Caco-2 (cell line): ENCODE results near the gene EBNA1BP2. TPM values are rescaled to one million over a fixed set of nuclear protein-coding genes. Genes with fewer than 3 reads are reported as not detected.

Experiments used
- BruUV-seq: library from RNA; stranded (reverse); fragments of 400-500 nt; replicated peaks from 2 replicates; lab custom pipeline; 2021; lab: Mats Ljungman, UMichigan
- CTCF ChIA-PET: fragments of 300-600 bp; sonication (Branson Sonifier 250); formaldehyde crosslinking; loops from one replicate; lab custom pipeline; 2022; ENCODE audit warnings: antibody characterized with exemption; lab: Charles Lee
- POLR2A ChIA-PET: fragments of 300-600 bp; sonication (Branson Sonifier 250); formaldehyde crosslinking; loops from one replicate; lab custom pipeline; 2022; ENCODE audit warnings: antibody characterized with exemption; lab: Charles Lee
- DNase-seq, 2 experiments: peaks; one replicate each; pipeline versions ENCODE4 v3.0.0 to v3.0.0-alpha.2; 2020 to 2022
- H3K27me3 ChIP-seq: replicated peaks from 2 replicates; pipeline ENCODE4 v1.6.0; 2011; ENCODE audit warnings: low read length; ENCODE audit not compliant: control insufficient read depth, insufficient read depth
- H3K36me3 ChIP-seq: 2 replicates; pipeline ENCODE4 v1.5.1; 2011; ENCODE audit warnings: low read length; ENCODE audit not compliant: control insufficient read depth, insufficient read depth
- H3K4me1 ChIP-seq: fragments of 250-450 bp; sonication (Bioruptor Pico); 2 replicates; pipeline ENCODE4 v1.5.1; 2020; ENCODE audit warnings: mild to moderate bottlenecking
- H3K4me3 ChIP-seq: 2 replicates; pipeline ENCODE4 v1.5.1; 2011; ENCODE audit warnings: low read depth, mild to moderate bottlenecking, control low read depth, low read length
- H3K9me3 ChIP-seq: fragments of 250-450 bp; sonication (Bioruptor Pico); 2 replicates; pipeline ENCODE4 v1.5.1; 2020; ENCODE audit warnings: mild to moderate bottlenecking, moderate library complexity
- H3K27ac Mint-ChIP-seq: one replicate; pipeline ENCODE4 v1.8.0; 2022; ENCODE audit warnings: mixed read lengths; ENCODE audit not compliant: unreplicated experiment
- H3K27me3 Mint-ChIP-seq: one replicate; pipeline ENCODE4 v1.8.0; 2022; ENCODE audit warnings: mixed read lengths; ENCODE audit not compliant: insufficient read depth, unreplicated experiment
- H3K36me3 Mint-ChIP-seq: one replicate; pipeline ENCODE4 v1.8.0; 2022; ENCODE audit warnings: mild to moderate bottlenecking, mixed read lengths; ENCODE audit not compliant: insufficient read depth, unreplicated experiment
- H3K4me1 Mint-ChIP-seq: one replicate; pipeline ENCODE4 v1.8.0; 2022; ENCODE audit warnings: low read depth, mixed read lengths; ENCODE audit not compliant: unreplicated experiment
- H3K4me3 Mint-ChIP-seq: one replicate; pipeline ENCODE4 v1.8.0; 2022; ENCODE audit warnings: mild to moderate bottlenecking, moderate library complexity, mixed read lengths; ENCODE audit not compliant: unreplicated experiment
- H3K9me3 Mint-ChIP-seq: one replicate; pipeline ENCODE4 v1.8.0; 2022; ENCODE audit warnings: mixed read lengths; ENCODE audit not compliant: unreplicated experiment
- intact Hi-C: fragments of 100-400 bp; cut with micrococcal nuclease; formaldehyde crosslinking; loops from one replicate; pipeline ENCODE4 v1.10.0; 2022; ENCODE audit not compliant: unreplicated experiment
- total RNA-seq: library from RNA; stranded (reverse); gene quantifications from 2 replicates; pipeline ENCODE4 v1.2.3, GENCODE V29; 2022
- TF ChIP-seq, protein P1 (sequence below), 2 experiments: fragments of 200-600 bp in 1 of 2; IDR thresholded peaks; 1 replicate in 1 of 2; 2 replicates in 1 of 2; pipeline versions ENCODE4 v1.5.1 to v1.8.0; 2011 to 2022; ENCODE audit warnings: antibody characterized with exemption in 1 of 2, control low read depth in 1 of 2, inconsistent platforms in 1 of 2, low read depth in 1 of 2, low read length in 1 of 2, mild to moderate bottlenecking in 1 of 2, moderate library complexity in 1 of 2; ENCODE audit not compliant: insufficient read depth in 1 of 2, severe bottlenecking in 1 of 2, unreplicated experiment in 1 of 2

The EBNA1BP2 gene
- total RNA-seq, 1 experiment from 2014 or later: 56.3 TPM

DNA sequence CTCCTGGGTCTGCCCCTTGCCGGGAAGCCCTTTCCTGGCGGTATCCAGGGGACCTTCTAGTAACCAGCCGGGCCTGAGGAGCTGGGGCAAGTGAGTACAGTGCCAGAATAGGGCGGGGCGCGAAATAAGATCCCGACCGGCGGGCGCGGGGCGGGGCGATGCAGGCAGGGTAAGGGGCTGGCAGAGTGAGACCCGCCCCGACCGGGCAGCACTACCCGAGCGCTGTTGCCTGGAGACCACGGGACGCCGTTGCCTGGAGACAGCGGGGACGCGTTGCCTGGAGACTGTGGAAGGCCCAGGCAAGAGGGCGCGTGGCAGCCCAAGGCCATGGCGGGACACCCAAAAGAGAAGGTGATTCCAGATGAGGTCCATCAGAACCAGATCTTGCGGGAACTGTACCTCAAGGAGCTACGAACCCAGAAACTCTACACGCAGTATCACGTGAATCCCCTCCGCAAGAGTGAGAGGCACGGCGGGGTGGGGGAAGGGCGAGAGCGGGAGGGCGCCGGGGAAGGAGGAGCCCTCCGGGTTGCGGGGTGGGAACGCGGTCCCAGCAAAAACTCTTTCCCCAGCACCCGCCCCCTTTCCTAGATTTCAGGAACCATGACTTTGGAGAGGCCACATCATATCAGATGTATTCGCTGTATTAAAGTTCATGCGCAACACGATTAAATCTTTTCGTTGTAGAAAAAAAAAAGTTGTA lies 24.3 kb downstream of the EBNA1BP2 start:
- DNase-seq: peak; percentile 37 to 40
- H3K4me3 ChIP-seq: no peak overlapping the region
- CTCF ChIA-PET: no interaction called here
- H3K4me3 Mint-ChIP-seq: no peak overlapping the region
- no peaks in the 10 kb centered on the region for H3K4me1 ChIP-seq
- H3K27me3 ChIP-seq: no peaks in the 10 kb centered on the region
- TF ChIP-seq, protein P1, sequence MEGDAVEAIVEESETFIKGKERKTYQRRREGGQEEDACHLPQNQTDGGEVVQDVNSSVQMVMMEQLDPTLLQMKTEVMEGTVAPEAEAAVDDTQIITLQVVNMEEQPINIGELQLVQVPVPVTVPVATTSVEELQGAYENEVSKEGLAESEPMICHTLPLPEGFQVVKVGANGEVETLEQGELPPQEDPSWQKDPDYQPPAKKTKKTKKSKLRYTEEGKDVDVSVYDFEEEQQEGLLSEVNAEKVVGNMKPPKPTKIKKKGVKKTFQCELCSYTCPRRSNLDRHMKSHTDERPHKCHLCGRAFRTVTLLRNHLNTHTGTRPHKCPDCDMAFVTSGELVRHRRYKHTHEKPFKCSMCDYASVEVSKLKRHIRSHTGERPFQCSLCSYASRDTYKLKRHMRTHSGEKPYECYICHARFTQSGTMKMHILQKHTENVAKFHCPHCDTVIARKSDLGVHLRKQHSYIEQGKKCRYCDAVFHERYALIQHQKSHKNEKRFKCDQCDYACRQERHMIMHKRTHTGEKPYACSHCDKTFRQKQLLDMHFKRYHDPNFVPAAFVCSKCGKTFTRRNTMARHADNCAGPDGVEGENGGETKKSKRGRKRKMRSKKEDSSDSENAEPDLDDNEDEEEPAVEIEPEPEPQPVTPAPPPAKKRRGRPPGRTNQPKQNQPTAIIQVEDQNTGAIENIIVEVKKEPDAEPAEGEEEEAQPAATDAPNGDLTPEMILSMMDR (IDR thresholded peaks at IDR 0.05; ENCODE audit: insufficient read depth in 1 of 2, low read depth in 1 of 2, low read length in 1 of 2, severe bottlenecking in 1 of 2, unreplicated experiment in 1 of 2): no peak
- no peaks in the 10 kb centered on the region; the same call in 1 of the 2 replicates for H3K36me3 ChIP-seq
- BruUV-seq: no TSS peak
- no peaks in the 10 kb centered on the region for H3K9me3 ChIP-seq
- H3K4me1 Mint-ChIP-seq: peaks cover 7% of the 10 kb centered on the region
- POLR2A ChIA-PET: no interaction called here
- intact Hi-C loops: no loop called here
- H3K27me3 Mint-ChIP-seq: no peaks in the 10 kb centered on the region
- no peak overlapping the region for H3K27ac Mint-ChIP-seq
- peaks cover 11% of the 10 kb centered on the region for H3K36me3 Mint-ChIP-seq
- no peaks in the 10 kb centered on the region for H3K9me3 Mint-ChIP-seq

DNA sequence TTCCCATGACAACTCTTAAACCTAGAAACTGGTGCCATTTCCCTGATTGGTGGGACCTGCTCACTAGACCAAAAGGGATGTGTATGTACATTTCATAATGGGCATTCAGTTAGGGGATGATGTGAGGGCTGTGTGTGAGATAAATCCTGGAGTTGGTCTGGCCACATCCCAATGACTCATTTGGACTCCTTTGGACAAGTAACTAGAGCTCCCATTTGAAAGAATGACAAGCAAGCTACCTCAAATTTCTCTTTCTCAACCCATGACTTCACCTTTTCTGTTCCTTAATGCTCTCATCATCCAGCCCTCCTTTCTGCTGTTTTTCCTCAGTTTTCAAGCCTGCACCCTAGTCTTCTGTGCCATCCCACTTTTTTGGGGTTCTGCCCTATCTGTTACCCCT lies 27.9 kb downstream of the EBNA1BP2 start:
- no peak overlapping the region for H3K4me3 ChIP-seq
- no TSS peak for BruUV-seq
- no peak overlapping the region for H3K4me3 Mint-ChIP-seq
- TF ChIP-seq, protein P1 (IDR thresholded peaks at IDR 0.05; ENCODE audit: insufficient read depth in 1 of 2, low read depth in 1 of 2, low read length in 1 of 2, severe bottlenecking in 1 of 2, unreplicated experiment in 1 of 2): no peak
- peaks cover 11% of the 10 kb centered on the region for H3K36me3 Mint-ChIP-seq
- CTCF ChIA-PET: no interaction called here
- peaks cover 7% of the 10 kb centered on the region for H3K4me1 Mint-ChIP-seq
- H3K9me3 ChIP-seq: no peaks in the 10 kb centered on the region
- H3K4me1 ChIP-seq: no peaks in the 10 kb centered on the region
- POLR2A ChIA-PET: no interaction called here
- no peak overlapping the region for H3K27ac Mint-ChIP-seq
- no peaks in the 10 kb centered on the region for H3K9me3 Mint-ChIP-seq
- DNase-seq: no peak
- H3K27me3 Mint-ChIP-seq: no peaks in the 10 kb centered on the region
- no peaks in the 10 kb centered on the region for H3K27me3 ChIP-seq
- intact Hi-C loops: no loop called here
- no peaks in the 10 kb centered on the region; the same call in 1 of the 2 replicates for H3K36me3 ChIP-seq

DNA sequence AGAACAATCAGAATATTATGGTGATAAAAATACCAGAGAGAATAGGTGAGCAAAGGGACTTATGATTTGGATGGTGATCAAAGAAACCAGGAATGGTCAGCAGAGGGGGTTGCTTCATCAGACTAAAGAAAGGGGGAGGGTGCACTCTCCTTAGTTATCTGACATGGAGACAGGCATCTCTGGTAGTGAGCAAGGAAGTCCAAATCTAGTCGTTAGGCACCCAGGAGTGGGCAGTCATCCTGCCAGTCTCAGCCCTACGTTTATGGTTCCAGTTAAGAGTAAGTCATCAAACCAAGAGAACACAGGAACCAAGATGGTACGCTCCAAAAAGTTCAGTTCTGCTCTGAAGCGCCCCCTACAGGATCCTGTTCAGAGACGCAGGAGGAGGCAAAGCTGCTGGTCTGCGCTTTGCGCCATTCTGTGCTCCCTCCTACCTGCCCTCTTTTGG lies 28.6 kb downstream of the EBNA1BP2 start:
- no peaks in the 10 kb centered on the region for H3K27me3 Mint-ChIP-seq
- intact Hi-C loops: no loop called here
- no peaks in the 10 kb centered on the region for H3K4me1 ChIP-seq
- ChIA-PET CTCF (no interaction called here), POLR2A (no interaction called here)
- no peaks in the 10 kb centered on the region for H3K27me3 ChIP-seq
- no TSS peak for BruUV-seq
- no peaks in the 10 kb centered on the region for H3K9me3 Mint-ChIP-seq
- H3K4me1 Mint-ChIP-seq: peaks cover 7% of the 10 kb centered on the region
- H3K27ac Mint-ChIP-seq: no peak overlapping the region
- peaks cover 11% of the 10 kb centered on the region for H3K36me3 Mint-ChIP-seq
- no peaks in the 10 kb centered on the region for H3K9me3 ChIP-seq
- no peak overlapping the region for H3K4me3 ChIP-seq
- H3K4me3 Mint-ChIP-seq: no peak overlapping the region
- TF ChIP-seq, protein P1 (IDR thresholded peaks at IDR 0.05; ENCODE audit: insufficient read depth in 1 of 2, low read depth in 1 of 2, low read length in 1 of 2, severe bottlenecking in 1 of 2, unreplicated experiment in 1 of 2): peak in 1 of 2 experiments; percentile 44
- DNase-seq: peak in 1 of 2 experiments; percentile 12
- no peaks in the 10 kb centered on the region; the same call in 1 of the 2 replicates for H3K36me3 ChIP-seq
